Fibroblast of skin of scalp (primary cell): ENCODE measurements around the gene NEURL1B.
A peak's percentile ranks its signal among the peaks of the same experiment; 100 is the strongest.

ENCODE experiments used
- DNase-seq: peaks from one replicate; pipeline ENCODE4 v3.0.0-alpha.2; 2013

The NEURL1B gene

DNA sequence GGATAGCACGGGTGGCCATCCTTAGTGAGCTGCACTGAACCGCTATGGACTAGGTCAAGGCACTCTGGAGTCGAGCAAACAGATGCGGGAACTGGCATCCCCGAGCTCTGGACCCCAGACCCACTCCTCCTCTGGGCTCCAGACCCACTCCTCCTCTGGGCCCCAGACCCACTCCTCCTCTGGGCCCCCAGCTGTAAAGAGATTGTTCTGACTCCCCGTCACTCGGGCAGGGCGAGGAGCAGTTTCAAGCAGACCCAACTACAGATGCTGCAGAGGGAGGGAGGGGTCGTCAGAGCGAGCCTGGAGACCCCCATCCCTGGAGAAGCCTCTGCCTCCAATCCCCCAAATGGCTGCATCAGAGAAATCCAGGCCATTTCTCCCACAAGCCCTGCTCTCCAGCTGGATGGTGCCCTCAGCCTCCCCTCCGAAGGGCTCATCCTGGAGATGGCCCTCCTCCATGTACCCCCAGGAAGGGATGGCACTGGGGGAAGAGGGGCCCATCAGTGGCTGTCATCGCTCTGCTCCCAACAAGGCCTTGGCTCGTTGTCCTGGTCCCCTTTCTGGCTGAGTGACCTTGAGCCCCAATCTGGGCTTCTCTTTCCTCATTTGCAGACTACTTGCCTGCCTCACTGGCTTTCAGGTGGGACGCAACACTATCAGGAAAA lies 91.3 kb downstream of the NEURL1B start:
- no peak for DNase-seq

DNA sequence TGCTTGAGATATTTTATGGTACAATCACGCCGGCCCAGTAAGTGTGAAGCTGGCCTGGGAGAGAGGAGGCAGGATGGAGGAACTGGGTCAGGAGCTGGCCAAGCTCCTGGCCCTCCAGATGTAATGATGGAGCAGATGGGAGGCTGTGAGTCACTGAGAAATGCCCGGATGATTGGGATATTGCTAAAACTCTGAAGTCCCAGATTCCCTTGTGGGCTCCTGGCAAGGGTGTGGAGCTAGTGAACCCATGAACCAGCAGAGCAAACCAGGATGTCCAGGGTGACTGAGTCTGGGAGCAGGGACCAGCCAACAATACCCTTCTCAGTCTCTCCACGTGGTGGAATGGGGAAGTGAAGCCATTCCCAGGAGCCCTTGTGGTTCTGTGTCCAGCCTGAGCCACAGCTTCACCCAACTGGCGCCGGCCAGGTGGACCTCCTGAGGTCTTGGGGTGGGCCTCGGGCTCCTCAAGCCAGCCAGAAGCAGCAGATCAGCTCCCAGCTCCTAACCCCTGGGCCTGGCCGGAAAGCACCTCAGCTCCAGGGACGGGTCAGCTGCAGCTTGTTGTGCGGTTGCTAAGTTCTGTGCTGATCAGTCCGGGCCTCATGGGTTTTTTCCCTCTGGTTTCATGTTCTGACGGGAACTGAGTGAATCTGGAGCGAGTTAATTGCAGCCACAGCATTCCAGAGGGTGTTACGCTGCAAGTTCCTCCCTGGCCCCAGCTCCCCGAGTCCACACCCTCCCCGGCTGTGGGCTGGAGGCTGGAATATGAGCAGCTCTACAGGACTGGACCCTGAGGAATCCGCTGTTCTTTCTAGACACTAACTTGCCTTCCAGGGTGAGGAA lies 92.3 kb downstream of the NEURL1B start:
- DNase-seq = peak; percentile 98

GRCh38 chr5:172733974-172734346 lies 92.9 kb downstream of the NEURL1B start:
- DNase-seq = no peak

DNA sequence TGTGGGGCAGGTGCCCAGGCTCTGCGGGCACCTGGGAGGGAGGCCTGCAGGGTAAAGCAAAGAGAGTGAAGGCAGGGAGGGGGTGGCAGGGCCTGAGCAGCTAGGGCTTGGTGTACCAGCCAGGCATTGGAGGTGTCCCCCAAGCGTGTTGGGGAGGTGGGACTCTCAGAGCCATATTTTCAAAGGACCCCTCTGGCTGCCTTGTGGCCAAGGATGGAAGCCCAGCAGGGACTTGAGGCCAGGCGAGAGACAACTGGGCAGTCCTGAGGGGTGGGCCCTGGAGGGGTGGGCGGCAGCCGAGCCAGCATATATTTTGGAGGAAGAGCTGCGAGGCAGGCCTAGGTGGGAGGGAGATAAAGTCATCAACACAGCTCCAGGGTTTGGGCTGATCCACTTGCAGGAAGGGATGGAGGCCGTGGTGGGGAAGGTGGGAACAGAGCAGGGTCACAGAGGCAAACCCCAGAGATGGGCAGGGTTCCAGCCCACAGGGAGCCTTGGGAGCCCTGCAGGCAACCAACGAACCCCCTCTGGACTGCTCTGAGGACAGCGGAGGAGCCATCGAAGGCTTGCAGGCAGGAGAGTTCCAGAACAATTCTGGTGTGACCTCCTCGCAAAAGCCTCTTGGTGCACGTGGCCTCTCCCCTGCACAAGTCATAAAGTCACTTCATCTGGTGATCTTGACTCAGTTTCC lies 94.2 kb downstream of the NEURL1B start:
- DNase-seq = no peak

- DNase-seq = no peak
Observed at GRCh38 chr5:172736508-172737135, 95.6 kb downstream of the NEURL1B start.

- DNase-seq = no peak
Observed at GRCh38 chr5:172739375-172739774, 98.3 kb downstream of the NEURL1B start.

DNA sequence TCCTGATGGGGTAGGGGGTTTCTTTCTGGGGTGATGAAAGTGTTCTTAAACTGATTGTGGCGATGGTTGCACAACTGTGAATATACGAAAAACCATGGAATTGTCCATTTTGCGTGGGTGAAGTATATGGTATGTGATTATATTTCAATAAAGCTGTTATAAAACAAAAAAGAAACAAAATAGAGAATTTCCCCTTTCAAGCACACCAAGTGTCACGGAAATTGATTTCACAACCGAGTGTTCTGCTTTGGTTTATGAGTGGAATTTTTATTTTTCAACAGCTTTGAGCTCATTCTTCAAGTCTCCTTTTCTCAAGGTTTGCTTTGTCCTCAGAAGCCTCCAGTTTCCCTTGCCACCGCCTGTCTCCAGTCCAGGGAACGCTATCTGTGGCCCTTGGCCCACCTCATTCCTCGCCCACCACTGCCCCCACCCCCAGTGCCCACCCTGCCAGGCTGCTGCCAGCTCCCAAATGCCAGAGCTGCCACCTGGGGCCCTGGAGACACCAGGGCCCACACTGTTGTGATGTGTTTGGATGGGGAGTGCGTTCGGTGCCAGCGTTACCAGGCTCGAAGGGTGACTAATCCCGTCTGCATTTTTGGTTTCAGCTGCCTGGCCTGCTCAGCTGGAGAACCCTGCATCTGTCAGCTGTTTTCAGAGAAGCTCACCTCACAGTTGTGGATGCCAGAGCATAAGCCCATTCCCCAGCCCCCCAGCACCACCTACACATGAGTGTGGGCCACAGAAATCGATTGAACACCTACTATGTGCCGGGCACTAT lies 99.6 kb downstream of the NEURL1B start:
- DNase-seq = peak; percentile 91
